A673 (cell line): Measurements from ENCODE around the gene CTDNEP1.

Experiments
- EZH2 ChIP-seq: fragments of 200-600 bp; sonication (generic); IDR thresholded peaks from 2 replicates; pipeline ENCODE4 v1.6.1; 2017; ENCODE audit warnings: borderline replicate concordance, low read depth, mild to moderate bottlenecking, mixed read lengths, antibody characterized with exemption, low read length; ENCODE audit not compliant: poor library complexity, severe bottlenecking
- TF ChIP-seq, protein P1 (sequence below): fragments of 300-800, 200-600 bp; sonication (generic); conservative IDR thresholded peaks from 2 replicates; pipeline ENCODE4 v1.5.1; 2017; ENCODE audit warnings: low read depth, mild to moderate bottlenecking, antibody characterized with exemption, low read length, moderate library complexity, mixed read lengths

DNA sequence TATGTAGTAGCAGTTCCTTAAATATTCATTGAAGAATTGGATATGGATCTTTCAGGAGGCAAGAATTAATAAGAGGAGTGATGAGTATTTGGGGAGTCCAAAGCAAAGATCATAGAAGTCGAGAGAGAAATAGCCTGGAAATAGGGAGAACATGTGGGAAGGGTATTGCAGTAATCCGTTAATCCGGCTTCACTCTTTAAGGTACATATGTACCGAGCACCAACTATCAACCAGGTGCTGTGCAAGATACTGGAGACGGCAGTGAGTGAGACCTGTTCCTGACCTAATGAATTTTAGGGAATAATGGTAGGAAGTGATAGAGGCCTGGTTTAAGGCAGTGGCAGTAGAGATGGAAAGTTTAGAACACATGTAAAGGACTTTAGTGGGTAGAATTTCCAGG, 1.5 kb upstream of the CTDNEP1 start:
- TF ChIP-seq, protein P1, sequence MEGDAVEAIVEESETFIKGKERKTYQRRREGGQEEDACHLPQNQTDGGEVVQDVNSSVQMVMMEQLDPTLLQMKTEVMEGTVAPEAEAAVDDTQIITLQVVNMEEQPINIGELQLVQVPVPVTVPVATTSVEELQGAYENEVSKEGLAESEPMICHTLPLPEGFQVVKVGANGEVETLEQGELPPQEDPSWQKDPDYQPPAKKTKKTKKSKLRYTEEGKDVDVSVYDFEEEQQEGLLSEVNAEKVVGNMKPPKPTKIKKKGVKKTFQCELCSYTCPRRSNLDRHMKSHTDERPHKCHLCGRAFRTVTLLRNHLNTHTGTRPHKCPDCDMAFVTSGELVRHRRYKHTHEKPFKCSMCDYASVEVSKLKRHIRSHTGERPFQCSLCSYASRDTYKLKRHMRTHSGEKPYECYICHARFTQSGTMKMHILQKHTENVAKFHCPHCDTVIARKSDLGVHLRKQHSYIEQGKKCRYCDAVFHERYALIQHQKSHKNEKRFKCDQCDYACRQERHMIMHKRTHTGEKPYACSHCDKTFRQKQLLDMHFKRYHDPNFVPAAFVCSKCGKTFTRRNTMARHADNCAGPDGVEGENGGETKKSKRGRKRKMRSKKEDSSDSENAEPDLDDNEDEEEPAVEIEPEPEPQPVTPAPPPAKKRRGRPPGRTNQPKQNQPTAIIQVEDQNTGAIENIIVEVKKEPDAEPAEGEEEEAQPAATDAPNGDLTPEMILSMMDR: no peak
- no peak for TF ChIP-seq EZH2
